ENCODE results near the gene TJP3.
A peak's percentile ranks its signal among the peaks of the same experiment; 100 is the strongest.

The TJP3 gene

GRCh38 chr19:3768748-3769099 is 60.5 kb downstream of the TJP3 start:
- no peak for DNase-seq

- no peak for DNase-seq
Observed at GRCh38 chr19:3769494-3769893, 61.3 kb downstream of the TJP3 start.

- DNase-seq: no peak
Observed at GRCh38 chr19:3770136-3770999, 62.2 kb downstream of the TJP3 start.

- no peak for DNase-seq
Observed at GRCh38 chr19:3771000-3771905, 63.1 kb downstream of the TJP3 start.

- DNase-seq: no peak
Observed at GRCh38 chr19:3771906-3772455, 63.8 kb downstream of the TJP3 start, which contains the start of gene RAX2. Gene RAX2 (minus strand): TSS chr19:3772228. CDS start chr19:3771742, 486 bp downstream.

GRCh38 chr19:3773814-3774515 is 65.8 kb downstream of the TJP3 start:
- no peak for DNase-seq

- no peak for DNase-seq
Observed at GRCh38 chr19:3774621-3775373, 66.6 kb downstream of the TJP3 start.

GRCh38 chr19:3775374-3775711 is 67.2 kb downstream of the TJP3 start:
- DNase-seq: no peak

GRCh38 chr19:3775831-3776230 is 67.6 kb downstream of the TJP3 start:
- no peak for DNase-seq

- DNase-seq: no peak
Observed at GRCh38 chr19:3776479-3777040, 68.4 kb downstream of the TJP3 start.

- DNase-seq: no peak
Observed at GRCh38 chr19:3778104-3778867, 70.1 kb downstream of the TJP3 start.

GRCh38 chr19:3778899-3779723 is 70.9 kb downstream of the TJP3 start:
- DNase-seq: no peak

GRCh38 chr19:3780786-3781304 is 72.7 kb downstream of the TJP3 start:
- DNase-seq: no peak

GRCh38 chr19:3781603-3782002 is 73.4 kb downstream of the TJP3 start:
- DNase-seq: no peak

GRCh38 chr19:3782330-3782729 is 74.1 kb downstream of the TJP3 start:
- no peak for DNase-seq

GRCh38 chr19:3782903-3783302 is 74.7 kb downstream of the TJP3 start:
- DNase-seq: no peak

GRCh38 chr19:3783660-3784584 is 75.7 kb downstream of the TJP3 start:
- peak in 2 of 5 donors; percentile 21 to 34 for DNase-seq

GRCh38 chr19:3784607-3785450 is 76.6 kb downstream of the TJP3 start:
- no peak for DNase-seq
